Trophoblast cell (in vitro differentiated cells and primary cell): ENCODE results near the gene HOXD4. TPM values are rescaled to one million over a fixed set of nuclear protein-coding genes. Genes with fewer than 3 reads are reported as not detected.

Experiments
- DNase-seq, 2 donors: peaks; one replicate each; pipeline ENCODE4 v3.0.0-alpha.2; 2016
- H2AFZ ChIP-seq: 2 replicates; pipeline ENCODE4 v1.6.1; 2013; ENCODE audit warnings: low read length, moderate library complexity, mild to moderate bottlenecking; ENCODE audit not compliant: insufficient read depth, poor library complexity
- H2AK5ac ChIP-seq: 2 replicates; pipeline ENCODE4 v1.6.1; 2013; ENCODE audit warnings: mild to moderate bottlenecking, low read length
- H2BK120ac ChIP-seq: 2 replicates; pipeline ENCODE4 v1.6.1; 2013; ENCODE audit warnings: low read length, mild to moderate bottlenecking, moderate library complexity; ENCODE audit not compliant: insufficient read depth, poor library complexity
- H2BK12ac ChIP-seq: 2 replicates; pipeline ENCODE4 v1.6.1; 2013; ENCODE audit warnings: mild to moderate bottlenecking, low read length, moderate library complexity
- H2BK5ac ChIP-seq: 2 replicates; pipeline ENCODE4 v1.6.1; 2013; ENCODE audit warnings: low read length, low read depth, moderate library complexity, mild to moderate bottlenecking; ENCODE audit not compliant: poor library complexity
- H3K14ac ChIP-seq: 2 replicates; pipeline ENCODE4 v1.6.1; 2013; ENCODE audit warnings: mild to moderate bottlenecking, low read length
- H3K18ac ChIP-seq: 2 replicates; pipeline ENCODE4 v1.6.1; 2013; ENCODE audit warnings: mild to moderate bottlenecking, low read length
- H3K23ac ChIP-seq: 2 replicates; pipeline ENCODE4 v1.6.1; 2013; ENCODE audit warnings: low read length
- H3K27ac ChIP-seq: 2 replicates; pipeline ENCODE4 v1.5.1; 2013; ENCODE audit warnings: low read depth, mild to moderate bottlenecking, inconsistent platforms, low read length, moderate library complexity
- H3K27me3 ChIP-seq: 2 replicates; pipeline ENCODE4 v1.6.1; 2013; ENCODE audit warnings: inconsistent platforms, mild to moderate bottlenecking, low read length, moderate library complexity; ENCODE audit not compliant: insufficient read depth
- H3K36me3 ChIP-seq, 2 experiments: 1 replicate in 1 of 2; 2 replicates in 1 of 2; pipeline ENCODE4 v1.6.1; 2013; ENCODE audit warnings: low read length in 2 of 2, mild to moderate bottlenecking in 2 of 2, moderate library complexity in 1 of 2; ENCODE audit not compliant: insufficient read depth in 2 of 2, control insufficient read depth in 1 of 2
- H3K4ac ChIP-seq: 2 replicates; pipeline ENCODE4 v1.6.1; 2013; ENCODE audit warnings: low read depth, mild to moderate bottlenecking, low read length, moderate library complexity
- H3K4me1 ChIP-seq, 2 experiments: 1 replicate in 1 of 2; 2 replicates in 1 of 2; pipeline ENCODE4 v1.6.1; 2013; ENCODE audit warnings: low read length in 2 of 2, mild to moderate bottlenecking in 2 of 2, moderate library complexity in 1 of 2; ENCODE audit not compliant: insufficient read depth in 2 of 2, control insufficient read depth in 1 of 2
- H3K4me2 ChIP-seq: 2 replicates; pipeline ENCODE4 v1.6.1; 2013; ENCODE audit warnings: inconsistent platforms, mild to moderate bottlenecking, low read length, moderate library complexity
- H3K4me3 ChIP-seq: 2 replicates; pipeline ENCODE4 v1.5.1; 2013; ENCODE audit warnings: mild to moderate bottlenecking, low read depth, low read length, inconsistent platforms
- H3K79me1 ChIP-seq: one replicate; pipeline ENCODE4 v1.6.1; 2013; ENCODE audit warnings: low read length
- H3K79me2 ChIP-seq: 2 replicates; pipeline ENCODE4 v1.6.1; 2013; ENCODE audit warnings: low read length, mild to moderate bottlenecking; ENCODE audit not compliant: control insufficient read depth, insufficient read depth, poor library complexity
- H3K9ac ChIP-seq: 2 replicates; pipeline ENCODE4 v1.6.1; 2013; ENCODE audit warnings: mild to moderate bottlenecking, low read length
- H3K9me3 ChIP-seq: 2 replicates; pipeline ENCODE4 v1.6.1; 2013; ENCODE audit warnings: low read depth, mild to moderate bottlenecking, control low read depth, inconsistent platforms, low read length; ENCODE audit not compliant: insufficient read depth
- H4K12ac ChIP-seq: 2 replicates; pipeline ENCODE4 v1.6.1; 2013; ENCODE audit warnings: low read depth, mild to moderate bottlenecking, low read length, moderate library complexity
- H4K8ac ChIP-seq: 2 replicates; pipeline ENCODE4 v1.6.1; 2013; ENCODE audit warnings: low read depth, mild to moderate bottlenecking, low read length, moderate library complexity
- H4K91ac ChIP-seq: one replicate; pipeline ENCODE4 v1.6.1; 2013; ENCODE audit warnings: low read depth, mild to moderate bottlenecking, low read length, moderate library complexity
- WGBS: extraction: QIAGEN DNeasy Blood & Tissue Kit; methylation state at CpG from one replicate; pipeline ENCODE4 v1.1.7; 2013; ENCODE audit warnings: missing lambda C conversion rate; ENCODE audit not compliant: insufficient read length, insufficient coverage; ENCODE audit errors: extremely low coverage; 5-methylcytosine and 5-hydroxymethylcytosine counted together
- polyA plus RNA-seq: library from polyadenylated mRNA; stranded (reverse); fragments of 200-250 nt; gene quantifications from 2 replicates; pipeline ENCODE4 v1.2.3, GENCODE V29; 2013

The HOXD4 gene
- not detected in 2 replicates for polyA plus RNA-seq

DNA sequence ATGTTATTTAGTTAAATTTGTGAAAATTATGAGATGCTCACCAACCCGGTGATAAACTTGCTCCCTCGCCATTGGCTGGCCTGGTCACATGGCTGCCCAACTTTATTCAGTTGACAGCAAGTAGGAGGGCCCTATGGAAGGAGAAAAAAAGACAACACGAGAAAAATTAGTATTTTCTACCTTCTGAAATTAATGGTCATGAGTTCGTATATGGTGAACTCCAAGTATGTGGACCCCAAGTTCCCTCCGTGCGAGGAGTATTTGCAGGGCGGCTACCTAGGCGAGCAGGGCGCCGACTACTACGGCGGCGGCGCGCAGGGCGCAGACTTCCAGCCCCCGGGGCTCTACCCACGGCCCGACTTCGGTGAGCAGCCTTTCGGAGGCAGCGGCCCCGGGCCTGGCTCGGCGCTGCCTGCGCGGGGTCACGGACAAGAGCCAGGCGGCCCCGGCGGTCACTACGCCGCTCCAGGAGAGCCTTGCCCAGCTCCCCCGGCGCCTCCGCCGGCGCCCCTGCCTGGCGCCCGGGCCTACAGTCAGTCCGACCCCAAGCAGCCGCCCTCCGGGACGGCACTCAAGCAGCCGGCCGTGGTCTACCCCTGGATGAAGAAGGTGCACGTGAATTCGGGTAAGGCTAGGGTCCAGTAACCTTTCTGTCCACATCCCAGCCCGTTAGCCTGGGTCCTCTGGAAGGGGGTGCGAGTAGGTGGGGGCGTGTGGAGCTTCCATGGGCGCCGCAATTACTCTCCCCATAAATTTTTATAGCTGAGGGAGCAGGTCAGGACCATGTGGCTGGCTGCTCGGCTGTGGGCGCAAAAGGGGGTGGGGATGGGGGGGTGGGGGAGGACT lies at the start of gene HOXD4:
HOXD4 (plus strand) TSS at position 109 of the 846 bp plus-strand sequence; CDS start at position 193, 84 bp downstream.
- Histone ChIP-seq H2AFZ (peak within 1 kb of the TSS; percentile 30), H4K12ac (no peak within 1 kb of the TSS), H2BK120ac (no peak within 1 kb of the TSS), H2BK12ac (no peak within 1 kb of the TSS), H3K23ac (no peak within 1 kb of the TSS), H3K4me1 (peaks cover 5 to 7% of the 10 kb centered on the region in 2 experiments), H3K9ac (no peak within 1 kb of the TSS), H3K9me3 (peaks cover 20% of the 10 kb centered on the region), H3K4me2 (peak within 1 kb of the TSS; percentile 47), H3K18ac (no peak within 1 kb of the TSS), H3K79me1 (no peaks in the 10 kb centered on the region), H3K14ac (no peak within 1 kb of the TSS), H3K27ac (no peak within 1 kb of the TSS), H2BK5ac (no peak within 1 kb of the TSS), H3K27me3 (peaks cover 90% of the 10 kb centered on the region), H3K4ac (no peak within 1 kb of the TSS), H2AK5ac (no peak within 1 kb of the TSS), H3K36me3 (no peaks in the 10 kb centered on the region), H3K4me3 (peak within 1 kb of the TSS; percentile 33), H3K79me2 (no peaks in the 10 kb centered on the region), H4K8ac (no peak within 1 kb of the TSS), H4K91ac (no peak within 1 kb of the TSS)
- no peak for DNase-seq
- WGBS = no CpG with 5 or more reads among the region's 55 CpGs

- Histone ChIP-seq H2BK5ac (no peak overlapping the region), H3K79me1 (peaks cover 4% of the 10 kb centered on the region), H3K4ac (no peak overlapping the region), H4K12ac (no peak overlapping the region), H3K23ac (no peak overlapping the region), H2BK120ac (no peak overlapping the region), H3K4me2 (no peak overlapping the region), H4K8ac (no peak overlapping the region), H3K36me3 (no peaks in the 10 kb centered on the region), H3K4me1 (peaks cover 6 to 29% of the 10 kb centered on the region in 2 experiments), H3K14ac (no peak overlapping the region), H3K27me3 (peaks cover 91% of the 10 kb centered on the region), H2AK5ac (no peak overlapping the region), H3K9ac (no peak overlapping the region), H3K18ac (no peak overlapping the region), H3K9me3 (peaks cover 15% of the 10 kb centered on the region), H3K4me3 (no peak overlapping the region), H2BK12ac (no peak overlapping the region), H4K91ac (no peak overlapping the region), H3K79me2 (no peaks in the 10 kb centered on the region), H2AFZ (no peak overlapping the region), H3K27ac (no peak overlapping the region)
- no peak for DNase-seq
- no CpG with 5 or more reads among the region's 5 CpGs for whole genome bisulfite sequencing
Observed at GRCh38 chr2:176101842-176102241, 49.5 kb upstream of the HOXD4 start.

- H2BK5ac ChIP-seq = no peak overlapping the region
- H2AK5ac ChIP-seq = no peak overlapping the region
- H4K12ac ChIP-seq = no peak overlapping the region
- H3K79me2 ChIP-seq = no peaks in the 10 kb centered on the region
- H3K4me3 ChIP-seq = no peak overlapping the region
- H2BK120ac ChIP-seq = no peak overlapping the region
- H3K14ac ChIP-seq = no peak overlapping the region
- peaks cover 4% of the 10 kb centered on the region for H3K79me1 ChIP-seq
- H3K9me3 ChIP-seq = peaks cover 16% of the 10 kb centered on the region
- no peaks in the 10 kb centered on the region for H3K36me3 ChIP-seq
- no peak overlapping the region for H2AFZ ChIP-seq
- WGBS = no CpG with 5 or more reads among the region's 7 CpGs
- H4K91ac ChIP-seq = no peak overlapping the region
- no peak overlapping the region for H3K9ac ChIP-seq
- H3K4me2 ChIP-seq = no peak overlapping the region
- no peak overlapping the region for H2BK12ac ChIP-seq
- H3K18ac ChIP-seq = no peak overlapping the region
- H3K27me3 ChIP-seq = peaks cover 91% of the 10 kb centered on the region
- no peak for DNase-seq
- H4K8ac ChIP-seq = no peak overlapping the region
- no peak overlapping the region for H3K27ac ChIP-seq
- peaks cover 11 to 32% of the 10 kb centered on the region in 2 experiments for H3K4me1 ChIP-seq
- no peak overlapping the region for H3K4ac ChIP-seq
- H3K23ac ChIP-seq = no peak overlapping the region
Observed at GRCh38 chr2:176102309-176102866, 49.0 kb upstream of the HOXD4 start.

GRCh38 chr2:176103194-176103593 lies 48.2 kb upstream of the HOXD4 start:
- Histone ChIP-seq H2BK120ac (no peak overlapping the region), H2AK5ac (no peak overlapping the region), H3K4me3 (no peak overlapping the region), H2AFZ (no peak overlapping the region), H3K36me3 (no peaks in the 10 kb centered on the region), H3K79me2 (no peaks in the 10 kb centered on the region), H3K14ac (no peak overlapping the region), H4K91ac (no peak overlapping the region), H2BK12ac (no peak overlapping the region), H3K4me2 (no peak overlapping the region), H3K23ac (no peak overlapping the region), H2BK5ac (no peak overlapping the region), H3K27me3 (peaks cover 91% of the 10 kb centered on the region), H4K12ac (no peak overlapping the region), H3K27ac (no peak overlapping the region), H3K4me1 (peaks cover 10 to 25% of the 10 kb centered on the region in 2 experiments), H3K9ac (no peak overlapping the region), H3K9me3 (peaks cover 16% of the 10 kb centered on the region), H3K18ac (no peak overlapping the region), H3K79me1 (peaks cover 4% of the 10 kb centered on the region), H4K8ac (no peak overlapping the region), H3K4ac (no peak overlapping the region)
- DNase-seq = no peak
- WGBS = no CpG with 5 or more reads among the region's 7 CpGs
